Brain microvascular endothelial cell (primary cell): ENCODE measurements around the gene PARL.
A peak's percentile ranks its signal among the peaks of the same experiment; 100 is the strongest.

Experiments
- DNase-seq: peaks from one replicate; pipeline ENCODE4 v3.0.0-alpha.2; 2020
- H3K27ac ChIP-seq: fragments of 250-450 bp; sonication (Bioruptor Pico); 2 replicates; pipeline ENCODE4 v1.5.1; 2020; ENCODE audit warnings: mild to moderate bottlenecking, moderate library complexity
- H3K27me3 ChIP-seq: fragments of 250-450 bp; sonication (Bioruptor Pico); replicated peaks from 2 replicates; pipeline ENCODE4 v1.5.1; 2020; ENCODE audit warnings: mild to moderate bottlenecking
- H3K36me3 ChIP-seq: fragments of 250-450 bp; sonication (Bioruptor Pico); replicated peaks from 2 replicates; pipeline ENCODE4 v1.5.1; 2020; ENCODE audit warnings: mild to moderate bottlenecking
- H3K4me3 ChIP-seq: 2 replicates; pipeline ENCODE4 v1.5.1; 2011; ENCODE audit warnings: low read depth, mild to moderate bottlenecking, control low read depth, low read length, moderate library complexity
- in situ Hi-C: cut with HindIII; loops from 2 replicates; pipeline ENCODE4 v1.10.0; 2017; ENCODE audit warnings: low sequenced_read_pairs, low pct_ligation_motif_present
- TF ChIP-seq, protein P1 (sequence below): IDR thresholded peaks from 2 replicates; pipeline ENCODE4 v1.5.1; 2011; ENCODE audit warnings: low read depth, mild to moderate bottlenecking, moderate library complexity, low read length, control low read depth, inconsistent platforms; ENCODE audit errors: missing control alignments

Gene PARL

DNA sequence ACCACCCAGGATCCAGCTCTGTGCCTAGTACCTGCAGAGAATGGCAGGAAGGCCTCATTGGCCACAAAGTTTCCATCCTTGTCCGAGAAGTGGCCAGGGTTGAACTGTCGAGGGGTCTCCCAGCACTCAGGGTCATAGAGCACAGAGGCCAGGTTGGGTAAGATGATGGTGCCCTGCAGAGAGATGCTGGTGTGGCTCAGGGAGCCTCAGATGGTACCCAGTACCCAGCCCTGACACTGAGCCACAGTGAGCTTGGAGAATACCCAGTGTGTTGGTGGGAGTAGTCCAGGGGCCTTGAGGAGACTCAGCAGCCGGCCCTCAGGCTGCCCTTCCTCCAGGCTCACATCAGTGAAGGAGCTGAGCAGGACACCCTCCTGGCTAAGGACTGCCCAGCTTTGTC is 11.5 kb upstream of the PARL start:
- no peaks in the 10 kb centered on the region for H3K27me3 ChIP-seq
- H3K36me3 ChIP-seq, result no peaks in the 10 kb centered on the region
- no peak overlapping the region for H3K4me3 ChIP-seq
- DNase-seq, result no peak
- in situ Hi-C loops, result no loop called here
- TF ChIP-seq, protein P1, sequence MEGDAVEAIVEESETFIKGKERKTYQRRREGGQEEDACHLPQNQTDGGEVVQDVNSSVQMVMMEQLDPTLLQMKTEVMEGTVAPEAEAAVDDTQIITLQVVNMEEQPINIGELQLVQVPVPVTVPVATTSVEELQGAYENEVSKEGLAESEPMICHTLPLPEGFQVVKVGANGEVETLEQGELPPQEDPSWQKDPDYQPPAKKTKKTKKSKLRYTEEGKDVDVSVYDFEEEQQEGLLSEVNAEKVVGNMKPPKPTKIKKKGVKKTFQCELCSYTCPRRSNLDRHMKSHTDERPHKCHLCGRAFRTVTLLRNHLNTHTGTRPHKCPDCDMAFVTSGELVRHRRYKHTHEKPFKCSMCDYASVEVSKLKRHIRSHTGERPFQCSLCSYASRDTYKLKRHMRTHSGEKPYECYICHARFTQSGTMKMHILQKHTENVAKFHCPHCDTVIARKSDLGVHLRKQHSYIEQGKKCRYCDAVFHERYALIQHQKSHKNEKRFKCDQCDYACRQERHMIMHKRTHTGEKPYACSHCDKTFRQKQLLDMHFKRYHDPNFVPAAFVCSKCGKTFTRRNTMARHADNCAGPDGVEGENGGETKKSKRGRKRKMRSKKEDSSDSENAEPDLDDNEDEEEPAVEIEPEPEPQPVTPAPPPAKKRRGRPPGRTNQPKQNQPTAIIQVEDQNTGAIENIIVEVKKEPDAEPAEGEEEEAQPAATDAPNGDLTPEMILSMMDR, result no peak
- H3K27ac ChIP-seq, result no peak overlapping the region

DNA sequence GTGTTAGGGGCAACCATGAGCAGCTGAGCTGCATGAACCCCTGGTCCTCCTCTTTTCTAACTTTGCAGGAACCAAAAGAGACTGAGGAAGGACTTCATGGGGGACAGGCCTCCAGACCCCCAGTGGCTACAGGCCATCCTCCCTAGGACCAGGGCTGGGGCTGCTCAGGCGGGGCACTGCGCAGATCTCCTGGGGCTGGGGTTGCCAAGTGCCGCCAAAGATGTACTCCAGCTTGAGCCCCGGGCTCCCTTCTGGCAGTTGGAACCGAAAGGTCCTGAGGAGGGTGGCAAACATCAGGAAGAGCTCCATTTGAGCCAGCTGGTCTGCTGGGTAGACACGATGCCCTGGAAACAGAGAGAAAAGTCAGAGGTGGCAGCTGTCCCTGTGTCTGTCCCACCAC is 11.1 kb upstream of the PARL start:
- Histone ChIP-seq H3K4me3 (no peak overlapping the region), H3K27me3 (no peaks in the 10 kb centered on the region), H3K36me3 (no peaks in the 10 kb centered on the region), H3K27ac (no peak overlapping the region)
- DNase-seq, result no peak
- TF ChIP-seq, protein P1, result no peak
- in situ Hi-C loops, result no loop called here

DNA sequence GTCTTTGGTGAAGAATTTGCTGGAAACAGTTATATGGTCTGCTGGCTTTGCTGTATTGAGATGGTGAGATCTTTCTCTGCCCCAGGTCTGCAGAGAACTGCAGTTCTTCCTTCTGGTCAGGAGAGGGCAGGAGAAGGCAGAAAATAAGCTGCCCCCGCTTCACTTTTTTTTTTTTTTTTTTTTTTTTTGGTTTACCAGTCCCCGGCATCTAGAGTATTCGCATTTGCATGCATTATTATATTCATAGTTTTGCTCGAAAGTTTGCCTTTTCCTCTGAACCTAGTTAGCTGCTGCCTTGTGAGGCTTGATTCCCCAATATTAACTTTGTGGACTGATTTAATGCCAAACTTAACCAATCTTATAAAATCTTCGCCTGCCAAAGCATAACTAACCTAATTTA is 10.6 kb upstream of the PARL start:
- Histone ChIP-seq H3K27me3 (no peaks in the 10 kb centered on the region), H3K27ac (no peak overlapping the region), H3K4me3 (no peak overlapping the region), H3K36me3 (no peaks in the 10 kb centered on the region)
- peak; percentile 29 for DNase-seq
- in situ Hi-C loops, result no loop called here
- TF ChIP-seq, protein P1, result peak; percentile 89

DNA sequence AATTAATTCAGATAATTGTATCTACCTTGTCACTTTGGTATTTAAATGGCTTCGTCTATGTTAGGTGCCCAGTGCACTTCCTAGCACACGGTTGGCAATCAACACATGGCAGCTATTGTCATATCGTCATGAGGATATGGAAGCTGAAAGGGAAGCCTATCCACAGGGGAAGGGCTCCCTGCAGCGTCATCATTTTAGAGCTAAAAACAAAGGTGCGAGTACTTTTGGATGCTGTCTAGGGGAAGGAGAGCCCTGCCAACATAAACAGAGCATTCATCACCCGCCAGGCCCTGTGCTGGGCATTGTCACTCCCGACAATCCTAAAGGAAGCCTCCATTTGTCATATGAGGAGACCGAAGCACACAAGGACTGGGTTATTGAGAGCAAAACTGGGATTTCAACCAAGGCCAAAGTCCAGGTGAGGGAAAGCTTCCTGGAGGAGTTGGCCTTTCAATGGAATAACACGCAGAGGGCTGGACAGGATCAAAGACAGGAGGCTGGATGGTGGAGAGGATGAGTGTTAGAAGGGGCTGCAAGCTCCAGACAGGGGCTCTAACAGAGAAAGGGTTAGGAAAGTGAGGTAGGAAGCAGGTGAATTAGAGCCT is 8.0 kb upstream of the PARL start:
- no peak for DNase-seq
- Histone ChIP-seq H3K27me3 (no peaks in the 10 kb centered on the region), H3K36me3 (no peaks in the 10 kb centered on the region), H3K4me3 (no peak overlapping the region), H3K27ac (no peak overlapping the region)
- TF ChIP-seq, protein P1, result no peak
- in situ Hi-C loops, result no loop called here

DNA sequence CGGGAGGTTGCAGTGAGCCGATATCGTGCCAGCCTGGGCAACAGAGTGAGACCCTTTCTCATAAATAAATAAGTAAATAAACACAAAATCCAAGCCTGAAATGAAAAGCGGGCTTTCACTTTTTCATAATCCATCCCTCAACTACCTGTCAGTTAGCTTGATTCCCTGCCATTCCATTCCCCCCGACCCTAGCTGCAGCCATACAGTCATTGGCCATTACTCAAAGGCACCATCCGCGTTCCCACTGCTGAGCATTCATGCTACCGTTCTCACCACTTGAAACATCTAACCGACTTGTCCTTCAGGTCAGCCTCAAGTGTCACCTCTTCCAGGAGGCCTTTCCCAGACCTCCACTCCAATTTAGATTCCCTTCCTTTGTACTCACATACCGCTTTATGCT is 1.1 kb upstream of the PARL start:
- no peaks in the 10 kb centered on the region for H3K36me3 ChIP-seq
- no peak overlapping the region for H3K4me3 ChIP-seq
- H3K27me3 ChIP-seq, result no peaks in the 10 kb centered on the region
- in situ Hi-C loops, result no loop called here
- no peak for DNase-seq
- TF ChIP-seq, protein P1, result no peak
- no peak overlapping the region for H3K27ac ChIP-seq

DNA sequence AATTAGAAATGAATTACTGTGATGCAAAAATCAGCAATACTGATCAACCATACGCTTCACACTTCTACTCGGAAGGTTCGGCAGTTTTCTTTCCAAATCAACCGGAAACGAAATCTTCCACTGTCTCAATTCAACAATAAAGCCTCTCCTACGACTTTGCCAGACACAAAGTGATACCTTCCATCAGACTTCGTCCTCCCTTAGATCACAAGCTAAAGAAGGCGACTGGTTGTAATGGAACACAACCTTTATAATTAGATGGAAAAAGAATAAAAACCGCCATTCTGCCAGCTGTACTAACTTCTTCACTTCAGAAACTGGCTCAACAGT is 618 bp downstream of the PARL start:
- no peaks in the 10 kb centered on the region for H3K36me3 ChIP-seq
- in situ Hi-C loops, result no loop called here
- peak overlapping the region; percentile 41 for H3K27ac ChIP-seq
- TF ChIP-seq, protein P1, result no peak
- no peak for DNase-seq
- no peaks in the 10 kb centered on the region for H3K27me3 ChIP-seq
- H3K4me3 ChIP-seq, result peak overlapping the region; percentile 86
